ENCODE measurements around the gene CRIP3. TPM values are rescaled to one million over a fixed set of nuclear protein-coding genes. Genes with fewer than 3 reads are reported as not detected.

CRIP3 gene
- total RNA-seq, 2 donors from 2014 or later = 1.5 TPM; not detected in 1

DNA sequence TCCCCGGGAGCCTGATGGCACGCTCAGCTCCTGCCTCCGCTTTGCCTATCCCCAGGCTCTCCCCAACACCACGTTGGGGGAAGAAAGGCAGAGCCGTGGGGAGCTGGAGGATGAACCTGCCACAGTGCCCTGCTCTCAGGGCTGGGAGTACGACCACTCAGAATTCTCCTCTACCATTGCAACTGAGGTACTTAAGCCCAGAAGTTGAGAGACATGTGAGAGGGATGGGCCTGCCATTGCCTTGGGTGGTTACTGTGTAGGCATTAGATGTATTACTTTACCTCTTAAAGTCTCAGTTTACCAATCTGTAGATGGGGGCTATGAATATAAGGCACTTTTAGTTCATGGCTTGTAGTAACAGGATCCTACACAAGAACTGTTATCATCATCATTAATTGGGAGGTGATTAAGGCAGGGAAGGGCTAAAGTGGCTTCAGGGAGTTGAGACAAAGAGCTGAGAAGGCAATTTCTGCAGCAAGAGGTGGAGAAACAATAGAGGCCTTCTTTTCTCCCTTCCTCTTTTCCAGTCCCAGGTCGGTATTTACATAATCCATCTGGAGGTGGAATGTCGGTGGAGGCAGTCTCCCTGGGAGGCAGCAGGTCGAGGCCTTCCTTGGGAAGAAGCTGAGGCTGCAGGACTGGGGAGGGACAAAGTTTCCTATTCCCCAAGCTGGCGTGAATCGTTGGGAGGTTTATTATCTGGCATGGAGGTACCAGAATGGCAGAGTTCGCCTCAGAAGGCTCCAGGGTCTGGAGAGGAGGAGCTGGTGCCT is 9.9 kb downstream of the CRIP3 start:
- DNase-seq (ENCODE audit: low spot score) = no peak
- H3K27me3 ChIP-seq = no peaks in the 10 kb centered on the region
- H3K36me3 ChIP-seq = no peaks in the 10 kb centered on the region
- no peaks in the 10 kb centered on the region for H3K9me3 ChIP-seq
- TF ChIP-seq CTCF (IDR thresholded peaks at IDR 0.05) = no peak
- H3K4me1 ChIP-seq = no peaks in the 10 kb centered on the region
- no peak overlapping the region for H3K4me3 ChIP-seq
- no peak overlapping the region for H3K27ac ChIP-seq

DNA sequence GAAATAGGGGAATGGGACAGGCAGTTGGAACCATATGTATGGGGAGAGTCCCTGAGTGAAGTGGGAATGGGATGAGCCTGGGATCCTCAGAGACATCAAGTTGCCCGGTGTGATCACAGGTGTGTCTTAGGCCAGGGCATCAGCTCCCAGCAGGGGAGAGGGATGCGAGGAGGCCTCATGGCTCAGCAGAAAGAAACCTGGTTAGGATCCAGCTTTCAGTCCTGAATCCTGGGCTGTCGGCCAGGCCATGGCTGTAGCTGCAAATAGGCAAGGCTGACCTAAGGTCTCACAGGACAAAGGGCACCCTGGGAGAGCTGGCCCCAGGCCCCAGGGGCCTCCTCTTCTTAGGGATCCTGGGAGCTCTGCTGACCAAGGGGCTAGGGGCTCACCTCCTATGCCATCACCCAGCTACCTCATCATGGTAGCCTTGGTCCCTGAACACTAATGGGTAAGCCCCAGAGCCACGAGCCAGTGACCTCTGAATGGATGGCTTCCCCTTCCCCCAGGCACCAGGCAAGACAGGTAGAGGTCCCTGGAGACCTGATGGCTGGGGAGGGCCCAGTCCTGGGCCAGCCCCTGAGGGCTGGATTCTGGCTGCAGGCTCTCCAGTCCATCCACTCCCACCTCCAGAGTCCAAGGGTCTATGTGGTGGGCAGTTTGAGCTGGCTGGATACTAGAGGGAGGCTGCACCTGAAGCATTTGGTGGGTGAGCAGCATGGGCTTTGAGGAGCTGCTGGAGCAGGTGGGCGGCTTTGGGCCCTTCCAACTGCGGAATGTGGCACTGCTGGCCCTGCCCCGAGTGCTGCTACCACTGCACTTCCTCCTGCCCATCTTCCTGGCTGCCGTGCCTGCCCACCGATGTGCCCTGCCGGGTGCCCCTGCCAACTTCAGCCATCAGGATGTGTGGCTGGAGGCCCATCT is 10.7 kb downstream of the CRIP3 start, which contains the start of gene SLC22A7:
SLC22A7 (plus strand) TSS at position 617 of the 921 bp plus-strand sequence; CDS start at position 716, 99 bp downstream.
- no peak within 1 kb of the TSS for H3K4me3 ChIP-seq
- no peaks in the 10 kb centered on the region for H3K27me3 ChIP-seq
- no peak within 1 kb of the TSS for H3K27ac ChIP-seq
- H3K9me3 ChIP-seq = no peaks in the 10 kb centered on the region
- TF ChIP-seq CTCF (IDR thresholded peaks at IDR 0.05) = no peak
- no peaks in the 10 kb centered on the region for H3K36me3 ChIP-seq
- DNase-seq (ENCODE audit: low spot score) = no peak
- H3K4me1 ChIP-seq = no peaks in the 10 kb centered on the region

DNA sequence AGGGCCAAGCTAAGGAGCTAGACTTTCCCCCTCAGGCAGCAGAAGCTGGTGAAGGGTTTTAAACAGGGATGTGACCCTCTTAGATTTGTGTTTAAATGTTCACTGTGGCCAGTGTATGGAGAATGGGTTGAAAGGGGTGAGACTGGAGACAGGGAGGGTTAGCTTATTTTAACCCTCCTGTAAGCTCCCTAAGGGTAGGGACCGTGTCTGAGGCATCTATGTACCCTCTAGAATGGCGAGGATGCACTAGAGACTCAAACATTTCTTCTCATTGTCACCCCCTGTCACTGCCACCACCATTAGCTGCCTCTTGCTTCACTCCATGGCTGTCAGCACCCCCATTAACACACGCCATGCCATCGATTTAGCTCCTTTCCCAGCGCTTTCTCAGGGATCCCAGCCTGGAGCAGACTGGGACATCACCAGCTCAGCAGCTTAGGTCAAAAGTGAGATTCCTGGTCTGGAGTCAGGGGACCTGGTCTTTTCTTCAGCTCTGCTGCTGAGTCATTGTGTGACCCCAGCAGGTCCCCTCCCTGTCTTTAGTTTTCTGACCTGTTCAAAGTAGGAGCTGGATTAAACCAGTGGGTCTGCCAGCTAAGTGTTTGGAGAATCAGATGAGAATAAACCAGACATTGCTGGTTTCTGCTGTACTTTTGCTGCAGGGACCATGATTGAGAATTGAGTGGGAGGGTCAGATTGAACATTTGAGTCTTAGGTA is 11.7 kb downstream of the CRIP3 start:
- no peak overlapping the region for H3K4me3 ChIP-seq
- TF ChIP-seq CTCF (IDR thresholded peaks at IDR 0.05) = no peak
- no peak overlapping the region for H3K27ac ChIP-seq
- H3K9me3 ChIP-seq = no peaks in the 10 kb centered on the region
- H3K36me3 ChIP-seq = no peaks in the 10 kb centered on the region
- H3K27me3 ChIP-seq = no peaks in the 10 kb centered on the region
- DNase-seq (ENCODE audit: low spot score) = no peak
- H3K4me1 ChIP-seq = no peaks in the 10 kb centered on the region

DNA sequence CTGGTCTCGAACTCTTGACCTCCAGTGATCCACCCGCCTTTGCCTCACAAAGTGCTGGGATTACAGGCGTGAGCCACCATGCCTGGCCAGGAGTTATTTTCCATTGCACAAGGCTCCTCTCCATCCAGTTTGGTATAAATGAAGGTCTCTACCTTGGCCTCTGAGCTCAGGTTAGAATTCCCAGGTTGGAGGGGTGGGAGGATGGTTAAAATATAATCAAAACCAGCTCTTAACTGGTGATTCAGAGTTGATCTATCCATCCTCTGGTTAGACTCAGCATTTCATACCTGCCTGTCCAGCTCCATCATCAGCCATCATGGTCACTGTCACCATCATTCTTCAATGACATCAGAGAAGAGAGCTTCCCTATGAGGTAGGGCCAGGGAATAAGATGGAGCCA is 13.2 kb downstream of the CRIP3 start:
- TF ChIP-seq CTCF (IDR thresholded peaks at IDR 0.05) = no peak
- H3K27me3 ChIP-seq = no peaks in the 10 kb centered on the region
- no peaks in the 10 kb centered on the region for H3K9me3 ChIP-seq
- H3K4me3 ChIP-seq = no peak overlapping the region
- no peaks in the 10 kb centered on the region for H3K36me3 ChIP-seq
- no peaks in the 10 kb centered on the region for H3K4me1 ChIP-seq
- H3K27ac ChIP-seq = no peak overlapping the region
- no peak for DNase-seq (ENCODE audit: low spot score)

GRCh38 chr6:43294536-43294935 is 14.1 kb downstream of the CRIP3 start:
- DNase-seq (ENCODE audit: low spot score) = no peak
- H3K27ac ChIP-seq = no peak overlapping the region
- no peaks in the 10 kb centered on the region for H3K27me3 ChIP-seq
- no peaks in the 10 kb centered on the region for H3K4me1 ChIP-seq
- H3K9me3 ChIP-seq = no peaks in the 10 kb centered on the region
- no peak for TF ChIP-seq CTCF (IDR thresholded peaks at IDR 0.05)
- H3K36me3 ChIP-seq = no peaks in the 10 kb centered on the region
- no peak overlapping the region for H3K4me3 ChIP-seq

Measured in right atrium auricular region (tissue), 2 donors.